Hepatic stellate cell (primary cell): ENCODE data around the gene TK2.

Source experiments
- DNase-seq: peaks from one replicate; pipeline ENCODE4 v3.0.0; 2011; ENCODE audit warnings: low spot score

The TK2 gene

GRCh38 chr16:66481943-66482390 lies 68.0 kb downstream of the TK2 start:
- no peak for DNase-seq

GRCh38 chr16:66481081-66481942 lies 68.6 kb downstream of the TK2 start:
- no peak for DNase-seq

GRCh38 chr16:66480265-66481080 lies 69.4 kb downstream of the TK2 start:
- DNase-seq: no peak

GRCh38 chr16:66479661-66480264 lies 70.2 kb downstream of the TK2 start:
- DNase-seq: no peak

- peak; percentile 78 for DNase-seq
Measured at GRCh38 chr16:66478733-66479511, 71.0 kb downstream of the TK2 start.

- no peak for DNase-seq
Measured at GRCh38 chr16:66477028-66477515, 72.8 kb downstream of the TK2 start.

GRCh38 chr16:66476328-66477027 lies 73.4 kb downstream of the TK2 start:
- no peak for DNase-seq

- DNase-seq: no peak
Measured at GRCh38 chr16:66475232-66475631, 74.7 kb downstream of the TK2 start.

- DNase-seq: no peak
Measured at GRCh38 chr16:66474750-66475199, 75.1 kb downstream of the TK2 start.

GRCh38 chr16:66473654-66474519 lies 76.0 kb downstream of the TK2 start:
- DNase-seq: no peak

- no peak for DNase-seq
Measured at GRCh38 chr16:66473051-66473571, 76.8 kb downstream of the TK2 start.

GRCh38 chr16:66471716-66472393 lies 78.1 kb downstream of the TK2 start:
- no peak for DNase-seq

GRCh38 chr16:66471264-66471663 lies 78.7 kb downstream of the TK2 start:
- no peak for DNase-seq

GRCh38 chr16:66470556-66470955 lies 79.4 kb downstream of the TK2 start:
- DNase-seq: no peak

GRCh38 chr16:66469947-66470546 lies 79.9 kb downstream of the TK2 start:
- DNase-seq: no peak

GRCh38 chr16:66469291-66469946 lies 80.5 kb downstream of the TK2 start:
- no peak for DNase-seq

- no peak for DNase-seq
Measured at GRCh38 chr16:66468321-66468965, 81.5 kb downstream of the TK2 start.

GRCh38 chr16:66467611-66468010 lies 82.3 kb downstream of the TK2 start:
- DNase-seq: no peak
